ENCODE results near the gene CRIP3.
"Not testable (repeated sequence)": the region's sequence is repeated elsewhere in the genome, so short reads cannot be mapped to it uniquely, and the experiment has no call there.

CRIP3 gene, protein sequence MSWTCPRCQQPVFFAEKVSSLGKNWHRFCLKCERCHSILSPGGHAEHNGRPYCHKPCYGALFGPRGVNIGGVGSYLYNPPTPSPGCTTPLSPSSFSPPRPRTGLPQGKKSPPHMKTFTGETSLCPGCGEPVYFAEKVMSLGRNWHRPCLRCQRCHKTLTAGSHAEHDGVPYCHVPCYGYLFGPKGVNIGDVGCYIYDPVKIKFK

GRCh38 chr6:43308101-43308989 lies at the start of gene CRIP3:
Gene CRIP3, minus strand, starts transcription at chr6:43308826. Its CDS starts 34 bp downstream, at chr6:43308792.
- DNase-seq: peak; percentile 54 to 57

- no peak for DNase-seq
These were observed 47.4 kb upstream of the CRIP3 start for GRCh38 chr6:43355862-43356590.

GRCh38 chr6:43351951-43352350 lies 43.3 kb upstream of the CRIP3 start:
- DNase-seq: not testable (repeated sequence)

DNA sequence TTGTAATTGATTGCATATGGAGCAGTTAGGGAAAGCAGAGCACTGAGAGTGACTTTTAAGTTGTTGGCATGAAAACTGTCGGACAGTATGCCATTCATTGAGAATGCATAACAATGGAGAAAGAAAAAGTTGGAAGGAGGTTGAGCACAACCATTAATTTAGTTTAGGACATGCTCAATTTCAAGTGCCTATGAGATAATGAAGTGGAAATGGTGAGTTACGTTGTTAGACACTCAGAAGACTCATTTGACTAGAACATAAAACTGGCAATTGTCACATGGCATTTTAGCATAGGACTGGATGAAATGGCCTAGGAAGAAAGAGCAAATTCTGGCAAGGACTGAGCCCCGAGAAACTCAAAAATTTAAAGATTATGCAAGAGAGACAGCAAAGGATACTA lies 38.8 kb upstream of the CRIP3 start:
- no peak for DNase-seq

GRCh38 chr6:43347021-43347420 lies 38.4 kb upstream of the CRIP3 start:
- DNase-seq: no peak

DNA sequence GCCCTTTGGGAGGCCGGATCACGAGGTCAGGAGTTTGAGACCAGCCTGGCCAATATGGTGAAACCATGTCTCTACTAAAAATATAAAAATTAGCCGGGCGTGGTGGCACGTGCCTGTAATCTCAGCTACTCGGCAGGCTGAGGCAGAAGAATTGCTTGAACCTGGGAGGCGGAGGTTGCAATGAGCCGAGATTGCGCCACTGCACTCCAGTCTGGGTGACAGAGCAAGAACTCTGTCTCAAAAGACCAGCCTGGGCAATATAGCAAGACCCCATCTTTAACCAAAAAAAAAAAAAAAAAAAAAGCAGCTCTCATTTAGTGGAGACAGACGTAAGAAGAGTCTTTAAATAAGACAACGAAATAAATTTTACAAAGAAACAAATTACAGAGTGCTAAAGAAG lies 37.6 kb upstream of the CRIP3 start:
- DNase-seq: not testable (repeated sequence)

DNA sequence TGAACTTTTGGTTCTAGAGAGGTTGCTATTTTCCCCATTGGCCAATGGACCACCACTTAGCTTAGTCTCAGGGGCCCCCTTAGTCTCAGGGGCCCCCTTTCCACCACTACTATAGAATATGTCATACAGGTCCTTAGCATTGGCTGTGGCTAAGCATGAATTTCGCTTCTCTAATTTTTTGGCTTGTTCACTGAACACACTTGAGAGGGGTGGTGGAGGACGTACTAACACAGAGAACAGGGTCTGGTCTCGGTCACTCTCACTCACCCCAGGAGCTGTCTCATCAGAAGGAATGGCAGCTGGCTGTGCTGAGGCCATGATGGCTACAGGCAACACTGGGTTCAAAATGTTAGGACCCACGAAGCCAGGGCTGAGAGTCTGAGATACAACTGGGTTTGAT lies 30.5 kb upstream of the CRIP3 start:
- DNase-seq: no peak

- DNase-seq: no peak
These were observed 29.6 kb upstream of the CRIP3 start for GRCh38 chr6:43338243-43338642.

DNA sequence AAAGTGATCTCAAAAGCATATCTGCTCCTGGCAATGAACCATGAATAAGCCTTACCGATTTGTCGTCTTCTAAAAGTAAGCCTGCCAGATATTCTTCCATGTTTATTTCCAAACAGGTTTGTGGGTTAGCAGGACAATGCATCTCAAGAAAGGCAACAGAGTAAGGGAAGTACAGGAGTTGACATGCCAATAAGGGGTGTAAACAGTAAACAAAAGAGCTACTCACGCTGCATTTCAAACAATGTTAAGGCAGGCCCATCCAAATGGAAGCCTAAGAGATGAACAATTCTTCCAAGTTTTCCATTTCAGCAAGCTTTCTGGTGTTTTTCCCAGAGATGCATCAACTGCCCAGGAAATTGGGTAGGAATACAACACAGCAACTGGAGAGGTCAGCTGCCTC lies 27.8 kb upstream of the CRIP3 start:
- no peak for DNase-seq

- no peak for DNase-seq
These were observed 26.8 kb upstream of the CRIP3 start for GRCh38 chr6:43335469-43335868.

DNA sequence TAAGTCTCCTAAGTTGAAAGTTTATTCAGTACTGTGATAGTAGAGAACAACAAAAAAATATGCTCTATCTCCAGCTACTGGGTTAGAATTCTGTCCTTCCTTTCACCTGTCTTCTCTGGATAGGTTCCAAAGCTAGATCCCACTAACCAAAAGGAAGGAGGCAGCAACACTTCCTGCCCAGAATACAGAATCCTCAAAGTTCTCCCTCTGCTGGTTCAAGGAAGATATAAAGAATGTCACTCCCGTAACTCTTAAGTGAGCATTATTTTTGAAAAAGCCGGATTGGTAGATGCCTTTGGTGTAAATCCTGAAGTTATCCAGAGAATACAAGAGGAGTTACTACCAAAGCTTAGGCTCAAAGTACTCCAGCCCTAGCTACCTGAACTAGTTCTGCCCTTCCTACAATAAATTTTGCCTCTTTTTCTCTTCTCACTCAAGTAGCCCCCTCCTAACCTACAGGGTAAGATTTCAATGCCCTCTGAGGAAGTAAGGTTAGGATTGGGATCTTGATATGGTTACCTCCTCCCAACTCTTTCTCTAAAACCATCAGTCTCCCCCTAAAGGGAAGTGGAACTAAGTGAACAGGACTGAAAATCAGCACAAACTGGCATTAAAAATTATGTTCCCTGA lies 26.0 kb upstream of the CRIP3 start:
- peak in 1 of 2 donors; percentile 18 for DNase-seq

- no peak for DNase-seq
These were observed 23.3 kb upstream of the CRIP3 start for GRCh38 chr6:43331891-43332290.

GRCh38 chr6:43331470-43331869 lies 22.8 kb upstream of the CRIP3 start:
- no peak for DNase-seq

DNA sequence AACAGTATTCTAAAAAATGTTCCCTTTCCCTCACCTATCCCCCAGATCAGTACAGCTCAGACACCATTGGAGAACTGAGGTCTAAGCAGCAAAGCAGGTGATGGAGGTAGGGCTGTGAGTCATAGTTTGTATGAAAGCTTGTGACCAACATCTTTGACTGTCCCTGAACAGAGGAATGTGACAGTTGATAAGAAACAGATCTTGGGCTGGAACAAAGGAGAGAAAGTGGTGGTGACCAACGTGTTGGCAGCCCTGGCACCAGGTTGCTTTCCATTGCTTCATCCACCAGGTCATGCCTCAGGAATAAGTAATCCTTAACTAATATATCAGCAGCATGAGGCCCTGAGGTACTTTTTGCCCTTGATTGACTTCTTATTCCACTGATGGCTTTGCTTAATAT lies 19.9 kb upstream of the CRIP3 start:
- DNase-seq: no peak

- DNase-seq: no peak
These were observed 17.2 kb upstream of the CRIP3 start for GRCh38 chr6:43325876-43326275.

GRCh38 chr6:43318011-43318410 lies 9.4 kb upstream of the CRIP3 start:
- DNase-seq: no peak

DNA sequence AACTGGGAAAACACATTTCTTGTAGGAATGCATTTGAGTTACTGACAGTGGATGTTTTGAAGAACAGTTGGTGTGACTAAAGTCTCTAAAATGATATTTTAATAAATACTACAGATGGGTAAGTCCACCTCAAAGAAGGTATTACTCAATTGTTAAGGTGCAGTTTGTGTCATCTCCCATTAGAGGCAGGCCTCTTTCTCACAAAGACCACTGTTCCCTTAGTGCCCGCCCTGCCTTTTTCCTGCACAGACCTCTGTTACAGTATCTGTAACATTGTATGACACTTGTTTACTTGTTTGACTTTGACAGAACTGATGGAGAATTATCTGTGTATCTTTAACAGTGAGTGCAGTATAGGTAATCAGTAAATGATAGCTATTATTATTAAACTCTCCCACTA lies 5.2 kb upstream of the CRIP3 start:
- no peak for DNase-seq

GRCh38 chr6:43311666-43312065 lies 3.0 kb upstream of the CRIP3 start:
- DNase-seq: no peak

DNA sequence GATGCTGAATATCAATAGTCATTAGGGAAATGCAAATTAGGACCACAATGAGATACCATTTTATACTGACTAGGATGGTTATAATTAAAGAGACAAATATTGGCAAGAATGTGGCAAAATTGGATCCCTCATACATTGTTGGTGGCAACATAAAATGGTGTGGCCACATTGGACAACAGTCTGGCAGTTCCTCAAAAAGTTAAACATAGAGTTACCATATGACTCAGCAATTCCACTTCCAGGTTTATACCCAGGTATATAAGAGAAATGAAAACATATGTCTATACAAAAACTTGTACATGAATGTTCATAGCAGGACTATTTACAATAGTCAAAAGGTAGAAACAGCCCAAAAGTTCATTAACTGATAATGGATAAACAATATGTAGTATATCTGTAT lies 2.0 kb upstream of the CRIP3 start:
- DNase-seq: no peak

- no peak for DNase-seq
These were observed 1.5 kb upstream of the CRIP3 start for GRCh38 chr6:43310134-43310533.

GRCh38 chr6:43308990-43309477 lies 408 bp upstream of the CRIP3 start:
- no peak for DNase-seq

DNA sequence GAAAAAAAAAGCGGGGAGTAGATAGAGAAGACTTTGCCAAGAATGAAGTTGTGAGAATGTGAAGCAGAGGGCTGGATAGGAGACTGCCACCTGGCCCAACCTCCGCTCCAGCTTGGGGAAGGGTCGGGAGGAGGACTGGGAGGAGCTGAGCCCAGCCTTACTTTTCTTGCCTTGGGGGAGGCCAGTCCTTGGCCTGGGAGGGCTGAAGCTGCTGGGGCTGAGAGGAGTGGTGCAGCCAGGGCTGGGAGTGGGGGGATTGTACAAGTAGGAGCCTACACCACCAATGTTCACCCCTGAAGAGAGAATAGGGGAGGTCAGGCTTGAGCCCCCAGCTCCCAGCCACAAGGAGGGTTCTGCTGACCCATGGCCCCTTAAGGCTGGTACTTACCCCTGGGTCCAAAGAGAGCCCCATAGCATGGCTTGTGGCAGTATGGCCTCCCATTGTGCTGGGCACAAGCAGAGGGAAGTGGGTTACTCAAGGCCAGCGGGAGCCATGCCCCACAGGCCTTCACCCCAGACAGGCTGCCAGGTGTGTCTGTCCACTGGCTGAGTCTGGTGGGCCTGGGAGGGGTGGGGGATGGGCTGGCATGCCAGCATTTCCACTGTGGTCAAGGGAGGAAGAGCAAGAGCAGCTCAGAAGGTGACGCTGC lies 1.1 kb downstream of the CRIP3 start:
- DNase-seq: no peak

DNA sequence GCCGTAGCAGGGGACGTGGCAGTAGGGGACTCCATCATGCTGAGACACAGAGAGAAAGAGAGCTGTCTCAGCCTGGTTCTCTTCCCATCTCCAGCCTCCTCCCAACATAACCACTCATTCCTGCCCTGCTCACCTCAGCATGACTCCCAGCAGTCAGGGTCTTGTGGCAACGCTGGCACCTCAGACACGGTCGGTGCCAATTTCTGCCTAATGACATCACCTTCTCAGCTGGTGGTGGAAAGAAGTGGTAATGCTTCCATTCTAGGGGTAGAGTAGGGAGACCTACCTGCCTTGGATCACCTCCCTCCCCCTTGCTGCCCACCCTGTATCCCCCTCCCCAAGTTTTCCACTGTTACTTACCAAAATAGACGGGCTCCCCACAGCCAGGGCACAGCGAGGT lies 2.5 kb downstream of the CRIP3 start:
- no peak for DNase-seq
